HG03439 (cell line): ENCODE results near the gene GRAMD1B.
"Not testable (repeated sequence)": the region's sequence is repeated elsewhere in the genome, so short reads cannot be mapped to it uniquely, and the experiment has no call there.

Experiments
- ATAC-seq: cut with Tn5 transposase; IDR thresholded peaks from one replicate; pipeline ENCODE4 v1.9.1; 2021; ENCODE audit warnings: mild to moderate bottlenecking, moderate library complexity; ENCODE audit not compliant: unreplicated experiment

GRAMD1B gene

GRCh38 chr11:123624974-123625373, 194.9 kb downstream of the GRAMD1B start:
- ATAC-seq, result no peak

GRCh38 chr11:123628936-123629683, 199.0 kb downstream of the GRAMD1B start:
- ATAC-seq, result no peak

- ATAC-seq, result no peak
These were observed 200.1 kb downstream of the GRAMD1B start for GRCh38 chr11:123630126-123630608.

- no peak for ATAC-seq
These were observed 210.0 kb downstream of the GRAMD1B start for GRCh38 chr11:123640029-123640428.

- ATAC-seq, result no peak
These were observed 210.8 kb downstream of the GRAMD1B start for GRCh38 chr11:123640677-123641494.

- ATAC-seq, result no peak
These were observed 211.4 kb downstream of the GRAMD1B start for GRCh38 chr11:123641495-123641840.

- no peak for ATAC-seq
These were observed 212.4 kb downstream of the GRAMD1B start for GRCh38 chr11:123642435-123642834.

- no peak for ATAC-seq
These were observed 215.4 kb downstream of the GRAMD1B start for GRCh38 chr11:123645286-123645975.

- no peak for ATAC-seq
These were observed 220.8 kb downstream of the GRAMD1B start for GRCh38 chr11:123650901-123651300.

GRCh38 chr11:123652599-123652998, 222.5 kb downstream of the GRAMD1B start:
- no peak for ATAC-seq

GRCh38 chr11:123653483-123653826, 223.4 kb downstream of the GRAMD1B start:
- no peak for ATAC-seq

GRCh38 chr11:123653827-123654565, 223.9 kb downstream of the GRAMD1B start:
- no peak for ATAC-seq

GRCh38 chr11:123654566-123655081, 224.6 kb downstream of the GRAMD1B start, which contains the start of gene SCN3B:
Gene SCN3B (minus strand): TSS chr11:123654624. CDS start chr11:123653801, 823 bp downstream.
- ATAC-seq, result no peak

- ATAC-seq, result no peak
These were observed 229.2 kb downstream of the GRAMD1B start for GRCh38 chr11:123659311-123659710.

- not testable (repeated sequence) for ATAC-seq
These were observed 229.9 kb downstream of the GRAMD1B start for GRCh38 chr11:123659965-123660364.

GRCh38 chr11:123665306-123665705, 235.2 kb downstream of the GRAMD1B start:
- ATAC-seq, result no peak

GRCh38 chr11:123670081-123670480, 240.0 kb downstream of the GRAMD1B start:
- no peak for ATAC-seq

GRCh38 chr11:123671534-123671933, 241.5 kb downstream of the GRAMD1B start:
- no peak for ATAC-seq

GRCh38 chr11:123672568-123672967, 242.5 kb downstream of the GRAMD1B start:
- ATAC-seq, result no peak

- ATAC-seq, result no peak
These were observed 244.2 kb downstream of the GRAMD1B start for GRCh38 chr11:123674297-123674696.
